GM18873 (cell line): ENCODE measurements around the gene CPPED1.

Source experiments
- ATAC-seq: cut with Tn5 transposase; IDR thresholded peaks from one replicate; pipeline ENCODE4 v1.9.1; 2021; ENCODE audit warnings: mild to moderate bottlenecking, moderate library complexity, moderate number of reproducible peaks; ENCODE audit not compliant: unreplicated experiment, low FRiP score

Gene CPPED1

GRCh38 chr16:12613131-12613991, 190.3 kb downstream of the CPPED1 start:
- no peak for ATAC-seq

DNA sequence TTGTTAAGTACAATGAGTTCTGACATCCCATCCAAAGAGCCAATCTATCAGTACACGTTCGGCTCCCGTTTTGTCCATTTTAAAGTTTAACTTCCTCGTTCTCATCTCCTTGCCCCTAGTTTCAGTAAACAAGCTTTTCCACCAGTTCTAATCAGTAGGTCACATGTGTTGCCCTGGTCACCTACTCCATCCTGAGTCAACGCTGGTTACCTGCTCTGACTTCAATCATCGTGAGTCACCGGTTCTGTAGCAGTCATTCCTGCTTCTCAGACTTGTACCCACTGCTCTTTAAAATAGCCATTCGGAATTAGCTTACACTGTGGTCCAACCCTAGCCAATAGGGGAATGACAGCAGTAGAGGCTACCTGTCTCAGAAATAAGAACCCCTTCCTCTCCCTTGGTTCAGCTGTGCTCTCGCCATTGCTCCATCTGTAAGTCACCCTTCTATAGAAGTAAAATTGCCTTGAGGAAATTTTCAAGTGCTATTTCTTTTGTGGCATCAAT, 191.0 kb downstream of the CPPED1 start:
- no peak for ATAC-seq

DNA sequence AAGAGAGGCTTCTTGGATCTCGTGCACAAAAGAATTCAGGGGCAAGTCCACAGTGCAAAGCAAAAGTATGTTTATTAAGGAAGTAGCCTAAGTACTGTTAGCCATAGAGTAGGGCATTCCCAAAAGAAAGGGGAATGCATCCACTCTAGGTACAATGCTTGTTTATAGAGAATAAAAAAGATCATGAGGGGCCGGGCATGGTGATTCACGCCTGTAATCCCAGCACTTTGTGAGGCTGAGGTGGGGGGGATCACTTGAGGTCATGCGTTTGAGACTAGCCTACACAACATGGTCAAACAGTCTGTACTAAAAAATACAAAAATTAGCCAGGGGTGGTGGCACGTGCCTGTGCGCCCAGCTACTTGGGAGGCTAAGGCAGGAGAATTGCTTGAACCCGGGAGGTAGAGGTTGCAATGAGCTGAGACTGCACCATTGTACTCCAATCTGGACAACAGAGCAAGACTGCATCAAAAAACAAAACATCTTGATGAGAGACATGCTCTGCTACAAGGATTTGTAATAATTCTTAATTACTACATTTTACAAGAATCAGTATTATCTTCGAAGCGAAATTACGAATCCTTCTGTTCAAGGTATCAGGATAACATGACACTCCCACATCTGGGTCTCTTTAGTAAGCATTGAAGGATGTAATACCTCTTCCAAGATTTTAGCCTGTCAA, 191.6 kb downstream of the CPPED1 start:
- no peak for ATAC-seq

DNA sequence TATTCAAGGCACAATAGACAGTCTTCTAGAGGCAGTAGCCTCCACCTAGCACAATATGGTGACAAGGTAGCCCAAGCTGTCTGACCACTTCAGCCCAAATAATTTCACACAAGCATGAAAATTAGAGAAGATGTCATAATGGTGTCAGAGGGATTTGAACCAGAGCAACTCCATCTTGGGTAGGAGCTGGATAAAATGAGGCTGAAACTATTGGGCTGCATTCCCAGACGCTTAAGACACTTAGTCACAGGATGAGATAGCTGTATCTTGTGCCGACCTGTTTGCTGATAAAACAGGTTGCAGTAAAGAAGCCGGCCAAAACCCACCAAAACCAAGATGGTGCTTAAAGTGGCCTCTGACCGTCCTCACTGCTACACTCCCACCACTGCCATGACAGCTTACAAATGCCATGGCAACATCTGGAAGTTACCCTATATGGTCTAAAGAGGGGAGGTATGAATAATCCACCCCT, 192.6 kb downstream of the CPPED1 start:
- no peak for ATAC-seq

GRCh38 chr16:12609937-12610699, 193.6 kb downstream of the CPPED1 start:
- ATAC-seq: no peak
